ENCODE measurements around the gene GRIN3A.

DNA sequence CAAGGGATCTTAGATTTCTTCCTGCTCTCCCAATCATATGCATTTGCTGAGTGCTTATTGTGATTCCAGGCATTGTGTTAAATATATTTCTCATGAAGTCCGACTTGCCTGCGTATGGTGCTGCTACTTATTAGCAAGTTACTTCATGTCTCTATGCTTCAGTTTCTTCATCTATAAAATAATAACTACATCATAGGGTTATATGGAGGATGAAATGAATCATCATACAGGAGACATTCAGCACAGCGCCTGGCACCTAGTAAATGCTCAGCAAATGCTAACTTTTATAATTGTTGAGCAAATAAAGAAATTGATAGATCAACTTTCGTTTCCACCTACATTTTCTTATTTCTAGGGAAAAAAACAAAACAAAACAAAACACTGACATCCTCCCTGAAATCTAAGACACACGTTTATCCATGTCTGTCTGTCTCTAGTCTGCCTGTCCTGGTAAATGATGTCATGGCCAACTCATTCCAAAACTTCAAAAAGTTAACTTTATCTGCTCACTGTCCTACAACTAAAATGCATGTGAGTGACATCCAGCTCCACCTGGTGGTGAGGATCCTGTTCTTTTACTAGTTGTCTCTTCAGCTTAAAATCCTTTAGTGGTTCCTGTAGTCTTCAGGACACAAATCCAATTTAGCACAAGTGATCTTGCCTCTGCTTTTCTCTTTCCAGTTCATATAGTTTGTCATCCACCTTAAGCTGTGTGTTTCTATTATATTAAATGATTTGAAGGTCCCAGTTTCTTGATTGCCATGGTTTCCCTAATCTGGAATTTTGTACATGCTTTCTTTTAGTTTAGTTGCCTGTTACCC, 171.3 kb downstream of the GRIN3A start:
- TF ChIP-seq, protein P1, sequence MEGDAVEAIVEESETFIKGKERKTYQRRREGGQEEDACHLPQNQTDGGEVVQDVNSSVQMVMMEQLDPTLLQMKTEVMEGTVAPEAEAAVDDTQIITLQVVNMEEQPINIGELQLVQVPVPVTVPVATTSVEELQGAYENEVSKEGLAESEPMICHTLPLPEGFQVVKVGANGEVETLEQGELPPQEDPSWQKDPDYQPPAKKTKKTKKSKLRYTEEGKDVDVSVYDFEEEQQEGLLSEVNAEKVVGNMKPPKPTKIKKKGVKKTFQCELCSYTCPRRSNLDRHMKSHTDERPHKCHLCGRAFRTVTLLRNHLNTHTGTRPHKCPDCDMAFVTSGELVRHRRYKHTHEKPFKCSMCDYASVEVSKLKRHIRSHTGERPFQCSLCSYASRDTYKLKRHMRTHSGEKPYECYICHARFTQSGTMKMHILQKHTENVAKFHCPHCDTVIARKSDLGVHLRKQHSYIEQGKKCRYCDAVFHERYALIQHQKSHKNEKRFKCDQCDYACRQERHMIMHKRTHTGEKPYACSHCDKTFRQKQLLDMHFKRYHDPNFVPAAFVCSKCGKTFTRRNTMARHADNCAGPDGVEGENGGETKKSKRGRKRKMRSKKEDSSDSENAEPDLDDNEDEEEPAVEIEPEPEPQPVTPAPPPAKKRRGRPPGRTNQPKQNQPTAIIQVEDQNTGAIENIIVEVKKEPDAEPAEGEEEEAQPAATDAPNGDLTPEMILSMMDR (IDR thresholded peaks at IDR 0.05; ENCODE audit: insufficient read depth, low read length, poor library complexity, severe bottlenecking) = peak; percentile 25
- no peak for TF ChIP-seq EZH2phosphoT487 (conservative IDR thresholded peaks at IDR 0.05; ENCODE audit: low read length)
